GM12892 (cell line): ENCODE results near the gene ITGB5.

Experiments used
- POLR2A ChIP-seq: IDR thresholded peaks from 2 replicates; pipeline ENCODE4 v1.6.1; 2011; ENCODE audit warnings: low read depth, low read length, control low read depth
- POLR2AphosphoS5 ChIP-seq: IDR thresholded peaks from 2 replicates; pipeline ENCODE4 v1.6.1; 2011; ENCODE audit warnings: low read depth, low read length, control low read depth
- TAF1 ChIP-seq: IDR thresholded peaks from 2 replicates; pipeline ENCODE4 v1.6.1; 2011; ENCODE audit warnings: low read depth, mild to moderate bottlenecking, control low read depth, low read length, borderline replicate concordance

DNA sequence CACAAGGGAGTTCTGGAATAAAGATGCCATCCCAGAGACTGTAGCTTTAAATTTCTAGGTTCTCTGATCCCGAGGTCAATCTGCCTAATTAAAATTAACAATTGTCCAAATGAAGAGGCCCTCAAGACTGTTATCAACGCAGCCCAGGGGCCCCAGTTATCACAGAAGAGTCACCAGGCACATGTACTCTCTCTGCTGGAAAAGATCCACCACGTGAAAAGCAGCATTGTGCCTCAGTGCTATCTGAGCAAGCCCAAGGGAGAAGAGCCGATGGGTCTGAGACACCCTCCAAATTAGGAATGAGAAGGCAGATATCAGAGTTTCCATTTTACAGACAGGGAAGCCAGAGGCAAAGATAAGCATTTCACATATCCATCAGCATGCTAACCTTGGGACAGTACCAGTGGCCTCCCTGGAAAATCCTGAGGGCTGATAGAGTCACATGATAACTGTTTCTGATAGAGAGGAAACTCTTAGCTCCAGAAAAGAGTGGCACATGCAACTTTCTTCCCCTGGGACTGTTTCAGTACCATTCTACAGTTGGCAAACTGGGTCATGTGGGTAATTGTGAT is 55.5 kb downstream of the ITGB5 start:
- TF ChIP-seq POLR2A (no peak), POLR2AphosphoS5 (no peak), TAF1 (no peak)
